ENCODE data around the gene KIAA0232. TPM values are rescaled to one million over a fixed set of nuclear protein-coding genes. Genes with fewer than 3 reads are reported as not detected.

The KIAA0232 gene
- total and polyA plus RNA-seq, 11 donors: 20.0 to 78.4 (median 67.7) TPM

- H3K36me3 ChIP-seq: no peaks in the 10 kb centered on the region
- no peak overlapping the region for H3K4me3 ChIP-seq
- DNase-seq: peak in 1 of 5 donors; percentile 48
- ATAC-seq: peak in 2 of 4 donors; percentile 30 to 36
- no peak overlapping the region for H3K27ac ChIP-seq
- peaks cover 0 to 9% (median 0%) of the 10 kb centered on the region in 12 donors for H3K4me1 ChIP-seq
- intact Hi-C loops (cut with DNase I): loop anchor here in 3 of 10 donors (10.0 kb wide), 3 partner anchors 84 to 174 kb away; partner anchors contain the start of gene TADA2B (in 2 of the 3)
- 85 to 89% (median 87%) methylated on average over 11 to 12 of the region's 12 CpGs for WGBS, 4 donors
- no peaks in the 10 kb centered on the region for H3K9me3 ChIP-seq
- TF ChIP-seq CTCF (IDR thresholded peaks at IDR 0.05): no peak
- no peak for TF ChIP-seq POLR2A (IDR thresholded peaks at IDR 0.05)
- no peaks in the 10 kb centered on the region for H3K27me3 ChIP-seq
These were observed 118.4 kb downstream of the KIAA0232 start for GRCh38 chr4:6900956-6901355.

- WGBS, 4 donors: 40 to 58% (median 50%) methylated on average over 18 to 24 of the region's 24 CpGs
- no peak for TF ChIP-seq POLR2A (IDR thresholded peaks at IDR 0.05)
- no peak for TF ChIP-seq CTCF (IDR thresholded peaks at IDR 0.05)
- peak in 3 of 4 donors; percentile 18 to 52 (median 40) for ATAC-seq
- Histone ChIP-seq H3K27me3 (no peaks in the 10 kb centered on the region), H3K4me1 (peaks cover 0 to 9% (median 0%) of the 10 kb centered on the region in 12 donors), H3K36me3 (no peaks in the 10 kb centered on the region), H3K27ac (no peak overlapping the region), H3K4me3 (no peak overlapping the region), H3K9me3 (no peaks in the 10 kb centered on the region)
- intact Hi-C loops (cut with DNase I): loop anchor here in 3 of 10 donors (10.0 kb wide), 3 partner anchors 83 to 173 kb away; partner anchors contain the start of gene TADA2B (in 2 of the 3)
- DNase-seq: peak in 1 of 5 donors; percentile 56
These were observed 119.3 kb downstream of the KIAA0232 start for GRCh38 chr4:6901669-6902317.

- DNase-seq (no peak), ATAC-seq (peak in 2 of 4 donors; percentile 52 to 56)
- no peak overlapping the region for H3K27ac ChIP-seq
- no peak overlapping the region for H3K4me3 ChIP-seq
- H3K27me3 ChIP-seq: no peaks in the 10 kb centered on the region
- no peaks in the 10 kb centered on the region for H3K36me3 ChIP-seq
- TF ChIP-seq CTCF (IDR thresholded peaks at IDR 0.05): no peak
- 66 to 80% (median 69%) methylated on average over 26 to 27 of the region's 27 CpGs for WGBS, 4 donors
- no peaks in the 10 kb centered on the region for H3K9me3 ChIP-seq
- peaks cover 0 to 11% (median 1%) of the 10 kb centered on the region in 12 donors for H3K4me1 ChIP-seq
- intact Hi-C loops (cut with DNase I): loop anchor here in 3 of 10 donors (10.0 kb wide), 3 partner anchors 82 to 172 kb away; partner anchors contain the start of gene TADA2B (in 2 of the 3)
These were observed 120.0 kb downstream of the KIAA0232 start for GRCh38 chr4:6902318-6903042.
